A673 (cell line): ENCODE results near the gene ABHD11. TPM values are rescaled to one million over a fixed set of nuclear protein-coding genes. Genes with fewer than 3 reads are reported as not detected.

Experiments used
- BruUV-seq: library from RNA; stranded (reverse); fragments of 400-500 nt; replicated peaks from 2 replicates; lab custom pipeline; 2021; lab: Mats Ljungman, UMichigan
- CTCF ChIA-PET: fragments of 300-600 bp; sonication (Branson Sonifier 250); formaldehyde crosslinking; loops from one replicate; lab custom pipeline; 2022; ENCODE audit warnings: antibody characterized with exemption; lab: Charles Lee
- POLR2A ChIA-PET: fragments of 300-600 bp; sonication (Branson Sonifier 250); formaldehyde crosslinking; loops from one replicate; lab custom pipeline; 2022; ENCODE audit warnings: antibody characterized with exemption; ENCODE audit not compliant: low non-redundant PET; lab: Charles Lee
- DNase-seq: peaks from one replicate; pipeline ENCODE4 v3.0.0-alpha.2; 2015; ENCODE audit warnings: low spot score
- H3K27ac ChIP-seq: fragments of 200-600 bp; sonication (generic); 2 replicates; pipeline ENCODE4 v1.5.1; 2016; ENCODE audit warnings: mixed run types, low read depth, mild to moderate bottlenecking, mixed read lengths, antibody characterized with exemption, low read length; ENCODE audit not compliant: poor library complexity, severe bottlenecking
- H3K27me3 ChIP-seq: fragments of 200-600 bp; sonication (generic); replicated peaks from 2 replicates; pipeline ENCODE4 v1.6.1; 2017; ENCODE audit warnings: mixed run types, low read depth, mild to moderate bottlenecking, mixed read lengths, antibody characterized with exemption, low read length; ENCODE audit not compliant: insufficient read depth, poor library complexity
- H3K36me3 ChIP-seq: fragments of 200-600 bp; sonication (generic); 2 replicates; pipeline ENCODE4 v1.6.1; 2016; ENCODE audit warnings: mixed run types, mild to moderate bottlenecking, mixed read lengths, antibody characterized with exemption, low read length; ENCODE audit not compliant: insufficient read depth, poor library complexity, severe bottlenecking
- H3K4me1 ChIP-seq: fragments of 200-600 bp; sonication (generic); 2 replicates; pipeline ENCODE4 v1.6.1; 2017; ENCODE audit warnings: mixed run types, mild to moderate bottlenecking, mixed read lengths, antibody characterized with exemption, low read length; ENCODE audit not compliant: insufficient read depth, poor library complexity, severe bottlenecking
- H3K4me3 ChIP-seq: fragments of 200-600 bp; sonication (generic); 2 replicates; pipeline ENCODE4 v1.5.1; 2016; ENCODE audit warnings: low read depth, mixed run types, mild to moderate bottlenecking, mixed read lengths, low read length; ENCODE audit not compliant: poor library complexity, severe bottlenecking
- H3K9me3 ChIP-seq: fragments of 200-600 bp; sonication (generic); 2 replicates; pipeline ENCODE4 v1.6.1; 2016; ENCODE audit warnings: mixed run types, low read depth, mild to moderate bottlenecking, mixed read lengths, antibody characterized with exemption, low read length; ENCODE audit not compliant: poor library complexity, severe bottlenecking
- CTCF ChIP-seq: fragments of 300-800, 200-600 bp; sonication (generic); conservative IDR thresholded peaks from 2 replicates; pipeline ENCODE4 v1.5.1; 2017; ENCODE audit warnings: low read depth, mild to moderate bottlenecking, antibody characterized with exemption, low read length, moderate library complexity, mixed read lengths
- EZH2 ChIP-seq: fragments of 200-600 bp; sonication (generic); IDR thresholded peaks from 2 replicates; pipeline ENCODE4 v1.6.1; 2017; ENCODE audit warnings: borderline replicate concordance, low read depth, mild to moderate bottlenecking, mixed read lengths, antibody characterized with exemption, low read length; ENCODE audit not compliant: poor library complexity, severe bottlenecking
- intact Hi-C: fragments of 100-400 bp; cut with micrococcal nuclease; formaldehyde crosslinking; loops from one replicate; pipeline ENCODE4 v1.10.0; 2022; ENCODE audit not compliant: unreplicated experiment
- total RNA-seq: library from RNA; stranded (reverse); gene quantifications from 2 replicates; pipeline ENCODE4 v1.2.3, GENCODE V29; 2021

Gene ABHD11
- total RNA-seq, 1 experiment from 2014 or later: 22.9 TPM

DNA sequence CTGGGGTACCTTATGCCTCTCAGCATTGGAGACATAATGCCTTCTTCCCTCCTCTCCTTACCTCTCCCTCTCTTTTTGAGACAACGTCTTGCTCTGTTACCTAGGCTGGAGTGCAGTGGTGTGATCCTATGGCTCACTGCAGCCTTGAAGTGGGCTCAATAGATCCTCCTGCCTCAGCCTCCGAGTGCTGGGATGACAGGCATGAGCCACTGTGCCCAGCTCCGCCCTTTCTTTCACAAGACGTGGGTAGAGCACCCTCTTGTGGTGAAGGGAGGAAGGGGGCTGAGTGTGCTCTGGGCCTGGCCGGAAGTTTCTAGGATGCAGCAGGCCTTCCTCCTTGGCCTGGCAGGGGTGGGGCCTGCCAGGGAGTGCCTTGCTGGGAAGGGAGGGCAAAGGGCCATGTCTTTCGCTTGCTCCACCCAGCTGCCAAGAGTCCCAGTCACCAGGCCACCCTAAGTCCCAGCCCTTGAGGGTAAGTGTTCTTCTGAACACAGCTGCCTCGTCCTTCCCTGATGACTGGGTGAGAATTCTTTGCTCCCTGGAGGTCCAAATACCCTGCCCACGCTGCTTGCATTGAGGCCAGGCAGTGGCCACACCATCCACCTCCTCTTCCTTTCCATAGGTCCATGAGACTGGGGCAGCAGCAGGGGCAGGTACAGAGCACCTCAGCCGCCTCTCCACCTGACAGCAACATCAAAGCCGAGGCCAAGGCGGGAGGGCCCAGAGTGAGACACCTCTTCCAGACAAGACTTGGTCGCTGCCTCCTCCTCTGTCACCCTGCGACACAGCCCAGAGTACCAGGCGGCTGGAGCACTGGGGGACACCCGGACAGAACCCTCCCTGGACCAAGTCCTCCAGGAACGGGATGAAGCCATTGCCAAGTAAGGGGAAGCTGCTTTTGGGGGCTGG, 3.7 kb downstream of the ABHD11 start:
- POLR2A ChIA-PET: no interaction called here
- peak; percentile 93 for DNase-seq
- H3K4me1 ChIP-seq: peaks cover 7% of the 10 kb centered on the region
- TF ChIP-seq EZH2 (no peak), CTCF (peak; percentile 94)
- H3K27ac ChIP-seq: no peak overlapping the region
- BruUV-seq: no TSS peak
- no peak overlapping the region for H3K4me3 ChIP-seq
- intact Hi-C loops: loop anchor here (10.0 kb wide), 1 partner anchor 280 kb away; no protein-coding TSS in a partner anchor
- H3K27me3 ChIP-seq: no peaks in the 10 kb centered on the region
- no peaks in the 10 kb centered on the region for H3K9me3 ChIP-seq
- CTCF ChIA-PET: interaction anchor here (0.5 to 2.8 kb wide), 8 partner anchors 9 to 283 kb away, joined by 3 to 41 read pairs (median 4); partner anchors contain the start of gene STX1A
- H3K36me3 ChIP-seq: peaks cover 13% of the 10 kb centered on the region

DNA sequence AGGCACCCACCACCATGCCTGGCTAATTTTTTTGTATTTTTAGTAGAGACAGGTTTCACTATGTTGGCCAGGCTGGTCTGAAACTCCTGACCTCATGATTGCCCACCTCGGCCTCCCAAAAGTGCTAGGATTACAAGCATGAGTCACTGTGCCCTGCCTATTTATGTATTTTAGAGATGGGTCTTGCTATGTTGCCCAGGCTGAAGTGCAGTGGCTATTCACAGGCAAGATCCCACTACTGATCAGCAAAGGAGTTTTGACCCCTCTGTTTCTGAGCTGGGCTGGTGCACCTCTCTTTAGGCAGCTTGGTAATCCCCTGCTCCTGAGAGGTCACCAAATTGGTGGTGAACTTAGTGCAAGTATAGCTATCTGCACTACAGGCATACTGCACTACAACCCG, 6.2 kb downstream of the ABHD11 start:
- Histone ChIP-seq H3K9me3 (no peaks in the 10 kb centered on the region), H3K27ac (no peak overlapping the region), H3K4me3 (no peak overlapping the region), H3K4me1 (peaks cover 7% of the 10 kb centered on the region), H3K27me3 (no peaks in the 10 kb centered on the region), H3K36me3 (peaks cover 13% of the 10 kb centered on the region)
- intact Hi-C loops: loop anchor here (10.0 kb wide), 1 partner anchor 278 kb away; no protein-coding TSS in a partner anchor
- CTCF ChIA-PET: interaction anchor here (0.5 to 0.7 kb wide), 4 partner anchors 49 to 169 kb away, joined by 3 to 9 read pairs (median 4); no protein-coding TSS in a partner anchor
- no peak for DNase-seq
- no peak for TF ChIP-seq EZH2
- no peak for TF ChIP-seq CTCF
- no TSS peak for BruUV-seq
- POLR2A ChIA-PET: interaction anchor here (0.6 kb wide), 1 partner anchor 1048 kb away, joined by 9 read pairs; no protein-coding TSS in a partner anchor

DNA sequence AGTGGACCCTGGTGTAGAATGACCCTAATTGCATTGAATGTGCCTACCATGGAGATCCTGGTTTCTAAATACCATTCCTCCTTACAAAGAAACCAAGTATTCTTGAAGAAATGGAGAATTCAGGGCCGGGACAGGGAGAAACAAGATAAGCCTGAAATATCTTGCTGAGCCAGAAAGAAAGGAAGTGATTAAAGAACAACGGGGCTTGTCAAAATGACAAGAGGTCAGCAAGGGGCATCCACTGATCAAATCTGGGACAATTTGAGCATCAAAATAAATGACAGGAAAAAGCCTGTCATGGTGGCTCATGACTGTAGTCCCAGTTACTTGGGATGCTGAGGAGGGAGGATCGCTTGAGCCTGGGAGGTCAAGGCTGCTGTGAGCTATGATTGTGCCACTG, 8.1 kb downstream of the ABHD11 start:
- ChIA-PET CTCF (no interaction called here), POLR2A (interaction anchor here (0.6 kb wide), 2 partner anchors 114 to 209 kb away, joined by 6 to 10 read pairs; no protein-coding TSS in a partner anchor)
- H3K36me3 ChIP-seq: no peaks in the 10 kb centered on the region
- no peak overlapping the region for H3K4me3 ChIP-seq
- no peak for TF ChIP-seq EZH2
- no peak for TF ChIP-seq CTCF
- BruUV-seq: no TSS peak
- H3K4me1 ChIP-seq: peaks cover 7% of the 10 kb centered on the region
- intact Hi-C loops: loop anchor here (10.0 kb wide), 1 partner anchor 276 kb away; no protein-coding TSS in a partner anchor
- H3K27me3 ChIP-seq: no peaks in the 10 kb centered on the region
- no peak overlapping the region for H3K27ac ChIP-seq
- no peak for DNase-seq
- H3K9me3 ChIP-seq: no peaks in the 10 kb centered on the region
